HUES6 (cell line): ENCODE data around the gene UQCR10.

Source experiments
- H3K27ac ChIP-seq: 2 replicates; pipeline ENCODE4 v1.7.0; 2013; ENCODE audit warnings: low read depth, mild to moderate bottlenecking, low read length, inconsistent platforms
- H3K27me3 ChIP-seq: 2 replicates; pipeline ENCODE4 v1.6.1; 2013; ENCODE audit warnings: low read length; ENCODE audit not compliant: control insufficient read depth, insufficient read depth
- H3K36me3 ChIP-seq: 2 replicates; pipeline ENCODE4 v1.6.1; 2013; ENCODE audit warnings: low read length; ENCODE audit not compliant: control insufficient read depth, insufficient read depth
- H3K4me1 ChIP-seq: 2 replicates; pipeline ENCODE4 v1.6.1; 2013; ENCODE audit warnings: low read length; ENCODE audit not compliant: control insufficient read depth, insufficient read depth
- H3K4me3 ChIP-seq: 2 replicates; pipeline ENCODE4 v1.5.1; 2013; ENCODE audit warnings: low read depth, low read length
- H3K9ac ChIP-seq: one replicate; pipeline ENCODE4 v1.6.1; 2013; ENCODE audit warnings: mild to moderate bottlenecking, low read length
- H3K9me3 ChIP-seq: 2 replicates; pipeline ENCODE4 v1.6.1; 2013; ENCODE audit warnings: low read depth, low read length; ENCODE audit not compliant: control insufficient read depth, insufficient read depth

The UQCR10 gene

GRCh38 chr22:29801796-29802195 is 34.6 kb downstream of the UQCR10 start:
- H3K36me3 ChIP-seq = peaks cover 86% of the 10 kb centered on the region
- H3K4me1 ChIP-seq = 0 out of 2 replicates have a peak, but pooled peaks cover 3% of the 10 kb centered on the region
- H3K9me3 ChIP-seq = no peaks in the 10 kb centered on the region
- no peak overlapping the region for H3K9ac ChIP-seq
- H3K27me3 ChIP-seq = no peaks in the 10 kb centered on the region
- H3K4me3 ChIP-seq = no peak overlapping the region
- no peak overlapping the region for H3K27ac ChIP-seq

- H3K27me3 ChIP-seq = no peaks in the 10 kb centered on the region
- no peak overlapping the region for H3K27ac ChIP-seq
- no peak overlapping the region for H3K9ac ChIP-seq
- no peaks in the 10 kb centered on the region for H3K9me3 ChIP-seq
- peaks cover 88% of the 10 kb centered on the region for H3K36me3 ChIP-seq
- H3K4me1 ChIP-seq = 0 out of 2 replicates have a peak, but pooled peaks cover 3% of the 10 kb centered on the region
- H3K4me3 ChIP-seq = no peak overlapping the region
These were observed 36.0 kb downstream of the UQCR10 start for GRCh38 chr22:29803190-29803589.

- no peak overlapping the region for H3K4me3 ChIP-seq
- no peaks in the 10 kb centered on the region for H3K27me3 ChIP-seq
- peaks cover 77% of the 10 kb centered on the region for H3K36me3 ChIP-seq
- H3K4me1 ChIP-seq = 0 out of 2 replicates have a peak, but pooled peaks cover 3% of the 10 kb centered on the region
- H3K9me3 ChIP-seq = no peaks in the 10 kb centered on the region
- no peak overlapping the region for H3K27ac ChIP-seq
- H3K9ac ChIP-seq = no peak overlapping the region
These were observed 37.8 kb downstream of the UQCR10 start for GRCh38 chr22:29804985-29805384.

DNA sequence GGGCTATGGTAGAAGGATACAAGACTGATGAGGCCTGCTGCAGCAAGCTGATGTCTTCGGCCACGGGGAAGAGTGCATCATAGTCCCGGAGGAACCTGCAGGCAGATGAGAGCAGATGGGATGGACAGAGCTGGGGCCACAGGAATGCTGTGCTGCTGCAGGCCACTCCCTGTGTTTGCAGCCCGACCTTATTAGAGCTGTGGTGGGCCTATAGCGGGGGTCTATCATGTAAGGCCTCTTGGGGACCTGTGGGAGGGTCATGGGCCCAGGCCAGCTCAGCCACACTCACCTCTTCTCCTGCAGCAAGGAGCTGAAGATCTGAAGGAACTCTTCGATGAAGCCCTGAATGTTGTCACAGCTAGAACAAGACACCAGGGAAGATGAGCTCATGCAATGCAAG is 39.0 kb downstream of the UQCR10 start:
- H3K27me3 ChIP-seq = no peaks in the 10 kb centered on the region
- 0 out of 2 replicates have a peak, but pooled peaks cover 3% of the 10 kb centered on the region for H3K4me1 ChIP-seq
- no peak overlapping the region for H3K4me3 ChIP-seq
- peaks cover 76% of the 10 kb centered on the region for H3K36me3 ChIP-seq
- H3K9me3 ChIP-seq = no peaks in the 10 kb centered on the region
- H3K27ac ChIP-seq = no peak overlapping the region
- H3K9ac ChIP-seq = no peak overlapping the region

DNA sequence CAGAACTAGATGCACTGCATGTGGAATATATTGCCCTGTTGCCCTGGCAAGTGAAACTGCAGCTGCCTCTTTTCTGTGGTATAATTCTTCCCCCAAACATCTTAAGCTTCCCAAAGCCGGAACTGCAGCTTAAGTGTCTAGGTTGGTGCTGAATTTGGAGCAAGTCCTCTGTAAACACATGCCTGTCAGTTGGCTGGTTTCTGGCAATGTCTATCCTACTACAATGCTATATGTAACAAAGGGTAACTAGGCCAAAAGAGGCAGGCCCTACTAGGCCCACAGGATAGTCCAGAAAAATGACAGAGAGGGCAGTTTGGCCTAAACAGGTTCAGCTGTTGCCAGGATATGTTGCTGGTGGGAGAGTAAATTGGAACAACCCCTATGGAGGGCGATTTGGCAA is 43.0 kb downstream of the UQCR10 start:
- Histone ChIP-seq H3K27ac (no peak overlapping the region), H3K27me3 (no peaks in the 10 kb centered on the region), H3K9me3 (no peaks in the 10 kb centered on the region), H3K36me3 (peaks cover 86% of the 10 kb centered on the region), H3K9ac (no peak overlapping the region), H3K4me3 (no peak overlapping the region), H3K4me1 (no peaks in the 10 kb centered on the region)

DNA sequence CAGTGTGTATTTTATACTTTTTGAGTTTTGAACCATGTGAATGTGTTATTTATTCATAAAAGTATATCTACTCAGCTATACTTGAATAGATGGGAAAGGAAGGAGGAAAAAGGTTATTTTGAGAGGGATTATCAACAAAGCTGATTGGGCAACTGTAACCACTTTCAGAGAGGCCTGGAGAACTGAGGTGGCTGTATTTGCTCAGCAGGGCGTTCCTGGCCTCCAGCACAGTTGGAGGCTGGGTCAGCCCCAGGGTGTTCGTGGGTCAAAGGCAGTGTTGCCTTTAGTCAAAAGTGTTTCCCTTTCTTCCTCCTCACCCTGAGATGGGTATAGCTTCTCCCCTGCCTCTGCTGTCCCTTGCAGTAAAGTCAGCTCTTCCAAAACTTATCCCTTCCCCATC is 44.2 kb downstream of the UQCR10 start:
- Histone ChIP-seq H3K36me3 (peaks cover 86% of the 10 kb centered on the region), H3K4me1 (0 out of 2 replicates have a peak, but pooled peaks cover 4% of the 10 kb centered on the region), H3K4me3 (no peak overlapping the region), H3K9me3 (no peaks in the 10 kb centered on the region), H3K9ac (no peak overlapping the region), H3K27ac (no peak overlapping the region), H3K27me3 (no peaks in the 10 kb centered on the region)

GRCh38 chr22:29813126-29813525 is 46.0 kb downstream of the UQCR10 start:
- Histone ChIP-seq H3K9me3 (no peaks in the 10 kb centered on the region), H3K9ac (no peak overlapping the region), H3K27me3 (no peaks in the 10 kb centered on the region), H3K4me3 (no peak overlapping the region), H3K27ac (no peak overlapping the region), H3K4me1 (0 out of 2 replicates have a peak, but pooled peaks cover 4% of the 10 kb centered on the region), H3K36me3 (peaks cover 86% of the 10 kb centered on the region)

GRCh38 chr22:29813563-29813962 is 46.4 kb downstream of the UQCR10 start:
- peaks cover 86% of the 10 kb centered on the region for H3K36me3 ChIP-seq
- 0 out of 2 replicates have a peak, but pooled peaks cover 4% of the 10 kb centered on the region for H3K4me1 ChIP-seq
- no peaks in the 10 kb centered on the region for H3K9me3 ChIP-seq
- no peak overlapping the region for H3K27ac ChIP-seq
- no peaks in the 10 kb centered on the region for H3K27me3 ChIP-seq
- no peak overlapping the region for H3K9ac ChIP-seq
- H3K4me3 ChIP-seq = no peak overlapping the region

DNA sequence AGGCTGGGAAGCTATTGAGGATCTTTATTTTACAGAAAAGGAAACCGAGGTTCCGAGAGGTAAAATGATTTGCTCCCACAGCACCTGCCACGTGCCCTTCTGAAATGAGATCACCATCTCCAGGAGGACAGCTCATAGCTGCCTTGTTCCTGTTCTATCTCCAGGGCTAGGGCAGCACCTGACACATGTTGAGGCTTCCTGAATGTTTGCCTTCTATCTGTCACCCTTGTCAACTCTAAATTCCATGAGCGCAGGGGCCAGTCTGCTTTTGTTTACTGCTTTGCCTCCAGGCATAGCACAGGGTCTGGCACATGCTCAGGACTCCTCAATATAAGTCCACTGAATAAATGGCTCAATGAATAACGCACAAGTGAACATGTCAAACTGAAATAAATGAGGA is 46.8 kb downstream of the UQCR10 start:
- Histone ChIP-seq H3K9me3 (no peaks in the 10 kb centered on the region), H3K27me3 (no peaks in the 10 kb centered on the region), H3K9ac (no peak overlapping the region), H3K4me1 (0 out of 2 replicates have a peak, but pooled peaks cover 4% of the 10 kb centered on the region), H3K36me3 (peaks cover 89% of the 10 kb centered on the region), H3K27ac (no peak overlapping the region), H3K4me3 (no peak overlapping the region)

DNA sequence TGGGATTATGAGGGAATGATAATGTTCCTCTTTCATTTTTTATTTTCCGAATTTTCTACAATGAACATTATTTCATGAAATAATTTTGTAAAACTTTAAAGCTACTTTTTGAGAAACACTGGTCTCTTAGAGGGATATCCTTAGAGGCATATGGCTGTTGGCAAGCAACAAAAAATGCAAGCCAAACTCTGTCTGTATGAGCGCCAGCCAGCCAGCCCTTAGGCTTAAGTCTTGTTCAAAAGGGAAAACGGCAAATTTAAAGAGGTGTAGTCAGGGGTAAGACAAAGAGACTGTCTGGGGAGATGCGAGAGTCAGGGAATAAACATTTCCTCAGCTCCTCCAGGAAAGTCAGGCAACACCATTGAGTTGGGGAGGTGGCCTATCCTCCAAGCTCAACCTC is 48.4 kb downstream of the UQCR10 start:
- Histone ChIP-seq H3K9ac (no peak overlapping the region), H3K9me3 (no peaks in the 10 kb centered on the region), H3K4me3 (no peak overlapping the region), H3K27ac (no peak overlapping the region), H3K27me3 (no peaks in the 10 kb centered on the region), H3K36me3 (peaks cover 89% of the 10 kb centered on the region), H3K4me1 (0 out of 2 replicates have a peak, but pooled peaks cover 4% of the 10 kb centered on the region)

DNA sequence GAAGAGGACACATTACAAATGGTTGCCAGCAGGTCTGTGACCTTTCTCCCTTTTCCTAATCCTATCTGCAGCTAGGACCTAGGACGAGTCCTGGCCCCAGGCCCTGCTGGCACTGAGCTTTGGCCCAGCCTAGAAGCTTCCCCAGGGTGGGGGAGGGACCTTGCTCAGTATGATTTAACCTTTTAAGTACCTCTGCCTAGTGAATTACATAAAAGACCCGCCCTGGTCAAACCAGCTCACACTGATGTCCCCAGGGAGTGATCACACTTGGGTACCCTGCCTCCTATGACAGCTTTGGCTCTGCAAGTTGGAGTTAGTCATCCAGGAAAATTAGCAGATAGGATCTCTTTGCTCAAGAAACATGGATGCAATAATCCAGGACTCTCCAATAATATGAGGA is 49.0 kb downstream of the UQCR10 start:
- Histone ChIP-seq H3K9me3 (no peaks in the 10 kb centered on the region), H3K27ac (no peak overlapping the region), H3K4me1 (0 out of 2 replicates have a peak, but pooled peaks cover 4% of the 10 kb centered on the region), H3K27me3 (no peaks in the 10 kb centered on the region), H3K4me3 (no peak overlapping the region), H3K9ac (no peak overlapping the region), H3K36me3 (peaks cover 88% of the 10 kb centered on the region)

GRCh38 chr22:29816539-29816938 is 49.4 kb downstream of the UQCR10 start:
- 0 out of 2 replicates have a peak, but pooled peaks cover 4% of the 10 kb centered on the region for H3K4me1 ChIP-seq
- peaks cover 88% of the 10 kb centered on the region for H3K36me3 ChIP-seq
- H3K27me3 ChIP-seq = no peaks in the 10 kb centered on the region
- H3K27ac ChIP-seq = no peak overlapping the region
- H3K9ac ChIP-seq = no peak overlapping the region
- no peak overlapping the region for H3K4me3 ChIP-seq
- H3K9me3 ChIP-seq = no peaks in the 10 kb centered on the region
